Activated T-cell treated with anti-CD3 and anti-CD28 coated beads for 48 hours (primary cell): Measurements from ENCODE around the gene ASB10.

Experiments
- DNase-seq: peaks from one replicate; pipeline ENCODE4 v3.0.0-alpha.2; 2020; ENCODE audit warnings: low read depth

ASB10 gene

GRCh38 chr7:151135866-151136843, 50.9 kb downstream of the ASB10 start:
- DNase-seq, result no peak

GRCh38 chr7:151135525-151135845, 51.6 kb downstream of the ASB10 start:
- DNase-seq, result no peak

GRCh38 chr7:151134743-151135524, 52.1 kb downstream of the ASB10 start:
- DNase-seq, result no peak

GRCh38 chr7:151133986-151134742, 52.9 kb downstream of the ASB10 start:
- DNase-seq, result no peak

- no peak for DNase-seq
Measured at GRCh38 chr7:151133266-151133985, 53.6 kb downstream of the ASB10 start.

GRCh38 chr7:151132461-151133205, 54.4 kb downstream of the ASB10 start:
- no peak for DNase-seq

GRCh38 chr7:151131592-151132293, 55.3 kb downstream of the ASB10 start:
- DNase-seq, result no peak

- no peak for DNase-seq
Measured at GRCh38 chr7:151131224-151131591, 55.8 kb downstream of the ASB10 start.

GRCh38 chr7:151130741-151131157, 56.3 kb downstream of the ASB10 start:
- DNase-seq, result no peak

GRCh38 chr7:151129960-151130591, 57.0 kb downstream of the ASB10 start:
- no peak for DNase-seq

GRCh38 chr7:151129117-151129959, 57.7 kb downstream of the ASB10 start:
- DNase-seq, result no peak

- no peak for DNase-seq
Measured at GRCh38 chr7:151128716-151129115, 58.3 kb downstream of the ASB10 start.

GRCh38 chr7:151128144-151128543, 58.9 kb downstream of the ASB10 start:
- no peak for DNase-seq

- no peak for DNase-seq
Measured at GRCh38 chr7:151126491-151127137, 60.4 kb downstream of the ASB10 start.

GRCh38 chr7:151125846-151126481, 61.1 kb downstream of the ASB10 start:
- DNase-seq, result no peak
